Aorta (tissue), 5 donors: ENCODE results near the gene PDE5A. TPM values are rescaled to one million over a fixed set of nuclear protein-coding genes. Genes with fewer than 3 reads are reported as not detected.

Source experiments
- ATAC-seq: fragments of 200-7000 bp; cut with Tn5 transposase; one replicate; pipeline ENCODE4 v1.9.1; 2022; ENCODE audit warnings: moderate library complexity; ENCODE audit not compliant: low FRiP score
- DNase-seq, 2 donors: peaks; one replicate each; pipeline ENCODE4 v3.0.0-alpha.2; 2020
- H3K27ac ChIP-seq, 2 donors: one replicate each; pipeline ENCODE4 v1.5.1; 2013; ENCODE audit warnings: low read length in 2 of 2, mild to moderate bottlenecking in 2 of 2, moderate library complexity in 2 of 2, control low read depth in 1 of 2, inconsistent platforms in 1 of 2, low read depth in 1 of 2
- H3K27me3 ChIP-seq, 2 donors: one replicate each; pipeline ENCODE4 v1.6.1; 2013; ENCODE audit warnings: control low read depth in 1 of 2, low read length in 1 of 2, mild to moderate bottlenecking in 1 of 2, moderate library complexity in 1 of 2; ENCODE audit not compliant: insufficient read depth in 2 of 2, control insufficient read depth in 1 of 2
- H3K36me3 ChIP-seq, 2 donors: one replicate each; pipeline ENCODE4 v1.6.1; 2013; ENCODE audit warnings: control low read depth in 1 of 2, low read length in 1 of 2, mild to moderate bottlenecking in 1 of 2; ENCODE audit not compliant: insufficient read depth in 2 of 2, control insufficient read depth in 1 of 2
- H3K4me1 ChIP-seq, 2 donors: one replicate each; pipeline ENCODE4 v1.6.1; 2013; ENCODE audit warnings: low read length in 2 of 2, control low read depth in 1 of 2, mild to moderate bottlenecking in 1 of 2, moderate library complexity in 1 of 2; ENCODE audit not compliant: insufficient read depth in 2 of 2, control insufficient read depth in 1 of 2
- H3K4me3 ChIP-seq, 2 donors: one replicate each; pipeline ENCODE4 v1.5.1; 2013; ENCODE audit warnings: low read length in 2 of 2, control low read depth in 1 of 2, mild to moderate bottlenecking in 1 of 2
- H3K9me3 ChIP-seq: one replicate; pipeline ENCODE4 v1.6.1; 2013; ENCODE audit warnings: mild to moderate bottlenecking, low read length; ENCODE audit not compliant: control insufficient read depth
- WGBS, 2 donors: extraction: QIAGEN DNeasy Blood & Tissue Kit; methylation state at CpG; one replicate each; pipeline ENCODE4 v1.1.7; 2013; 5-methylcytosine and 5-hydroxymethylcytosine counted together
- intact Hi-C, 2 donors: fragments of 100-400 bp; cut with DNase I; formaldehyde crosslinking; loops; one replicate each; pipeline versions ENCODE4 v1.14.2 to v1.15.0; 2022
- polyA plus RNA-seq, 2 donors: library from polyadenylated mRNA; stranded (reverse); fragments of 200-250 nt; gene quantifications; one replicate each; pipeline ENCODE4 v1.2.3, GENCODE V29; 2013
- total RNA-seq, 2 donors: library from RNA; stranded (reverse); fragmentation: NEBNext Ultra II Directional; extraction: Animal tissue kit (Norgen Biotek cat#: 25700); gene quantifications; one replicate each; pipeline ENCODE4 v1.2.1, GENCODE V29; 2021
- donor health status: healthy with polysubstance abuse.
- donor health status: Bipolar disorder and iron deficiency.
- donor health status: DM: no; HTN: no; CAD: no.
- donor health status: DM: no; HTN: no; CAD: no.
- donor health status: DM: yes; HTN: yes; CAD: no.

Gene PDE5A
- total and polyA plus RNA-seq, 4 donors: 24.9 to 343 (median 135) TPM

GRCh38 chr4:119493886-119494285 is 134.7 kb downstream of the PDE5A start:
- no peak overlapping the region for H3K4me3 ChIP-seq
- no peaks in the 10 kb centered on the region for H3K27me3 ChIP-seq
- H3K36me3 ChIP-seq: peaks cover 0 to 2% of the 10 kb centered on the region in 2 donors
- intact Hi-C loops: no loop called here
- no peak overlapping the region for H3K27ac ChIP-seq
- H3K4me1 ChIP-seq: no peaks in the 10 kb centered on the region
- ATAC-seq (no peak), DNase-seq (no peak)
- no peaks in the 10 kb centered on the region for H3K9me3 ChIP-seq
- 96 to 100% methylated on average over 1 of the region's 1 CpG for WGBS, 2 donors

- intact Hi-C loops: no loop called here
- DNase-seq: no peak
- Histone ChIP-seq H3K4me3 (no peak overlapping the region), H3K27me3 (no peaks in the 10 kb centered on the region), H3K4me1 (no peaks in the 10 kb centered on the region), H3K27ac (no peak overlapping the region), H3K36me3 (peaks cover 0 to 2% of the 10 kb centered on the region in 2 donors), H3K9me3 (no peaks in the 10 kb centered on the region)
- 89 to 94% methylated on average over 1 of the region's 1 CpG for WGBS, 2 donors
- ATAC-seq: no peak
Measured at GRCh38 chr4:119493419-119493818, 135.2 kb downstream of the PDE5A start.

GRCh38 chr4:119490335-119490734 is 138.3 kb downstream of the PDE5A start:
- intact Hi-C loops: no loop called here
- no peak for DNase-seq
- H3K27ac ChIP-seq: no peak overlapping the region
- ATAC-seq: no peak
- peaks cover 0 to 2% of the 10 kb centered on the region in 2 donors for H3K36me3 ChIP-seq
- no peaks in the 10 kb centered on the region for H3K4me1 ChIP-seq
- H3K27me3 ChIP-seq: no peaks in the 10 kb centered on the region
- no peak overlapping the region for H3K4me3 ChIP-seq
- WGBS, 2 donors: 51 to 55% methylated on average over 3 of the region's 3 CpGs
- H3K9me3 ChIP-seq: no peaks in the 10 kb centered on the region

GRCh38 chr4:119489305-119489704 is 139.3 kb downstream of the PDE5A start:
- intact Hi-C loops: no loop called here
- WGBS, 2 donors: 70 to 74% methylated on average over 3 of the region's 3 CpGs
- Histone ChIP-seq H3K27ac (peak overlapping the region in 1 of 2 donors; percentile 33), H3K4me3 (no peak overlapping the region), H3K4me1 (no peaks in the 10 kb centered on the region), H3K27me3 (no peaks in the 10 kb centered on the region), H3K9me3 (no peaks in the 10 kb centered on the region), H3K36me3 (peaks cover 0 to 3% of the 10 kb centered on the region in 2 donors)
- DNase-seq (no peak), ATAC-seq (no peak)

GRCh38 chr4:119480331-119480730 is 148.3 kb downstream of the PDE5A start:
- Histone ChIP-seq H3K9me3 (no peaks in the 10 kb centered on the region), H3K27me3 (peaks cover 0 to 1% of the 10 kb centered on the region in 2 donors), H3K36me3 (peaks cover 9 to 13% of the 10 kb centered on the region in 2 donors), H3K4me1 (peaks cover 0 to 2% of the 10 kb centered on the region in 2 donors), H3K27ac (no peak overlapping the region), H3K4me3 (no peak overlapping the region)
- no peak for ATAC-seq
- no peak for DNase-seq
- WGBS, 2 donors: 96 to 100% methylated on average over 1 of the region's 1 CpG
- intact Hi-C loops: no loop called here

GRCh38 chr4:119479835-119480234 is 148.8 kb downstream of the PDE5A start:
- DNase-seq (no peak), ATAC-seq (no peak)
- H3K36me3 ChIP-seq: peaks cover 7 to 13% of the 10 kb centered on the region in 2 donors
- intact Hi-C loops: no loop called here
- H3K4me1 ChIP-seq: peaks cover 0 to 2% of the 10 kb centered on the region in 2 donors
- no peaks in the 10 kb centered on the region for H3K9me3 ChIP-seq
- no peak overlapping the region for H3K27ac ChIP-seq
- H3K4me3 ChIP-seq: no peak overlapping the region
- peaks cover 0 to 1% of the 10 kb centered on the region in 2 donors for H3K27me3 ChIP-seq

GRCh38 chr4:119479180-119479808 is 149.3 kb downstream of the PDE5A start:
- 96 to 97% methylated on average over 2 of the region's 2 CpGs for WGBS, 2 donors
- intact Hi-C loops: no loop called here
- no peak for ATAC-seq
- DNase-seq: no peak
- H3K36me3 ChIP-seq: peaks cover 6 to 13% of the 10 kb centered on the region in 2 donors
- H3K9me3 ChIP-seq: no peaks in the 10 kb centered on the region
- peaks cover 0 to 2% of the 10 kb centered on the region in 2 donors for H3K4me1 ChIP-seq
- no peak overlapping the region for H3K27ac ChIP-seq
- H3K27me3 ChIP-seq: peaks cover 0 to 1% of the 10 kb centered on the region in 2 donors
- H3K4me3 ChIP-seq: no peak overlapping the region

GRCh38 chr4:119478446-119479179 is 150.0 kb downstream of the PDE5A start:
- H3K27me3 ChIP-seq: peaks cover 0 to 1% of the 10 kb centered on the region in 2 donors
- peaks cover 0 to 2% of the 10 kb centered on the region in 2 donors for H3K4me1 ChIP-seq
- intact Hi-C loops: no loop called here
- ATAC-seq (no peak), DNase-seq (no peak)
- H3K27ac ChIP-seq: no peak overlapping the region
- peaks cover 6 to 13% of the 10 kb centered on the region in 2 donors for H3K36me3 ChIP-seq
- no peaks in the 10 kb centered on the region for H3K9me3 ChIP-seq
- H3K4me3 ChIP-seq: no peak overlapping the region
